ENCODE measurements around the gene MEIKIN. TPM values are rescaled to one million over a fixed set of nuclear protein-coding genes. Genes with fewer than 3 reads are reported as not detected.
"Not testable (repeated sequence)": the region's sequence is repeated elsewhere in the genome, so short reads cannot be mapped to it uniquely, and the experiment has no call there.

MEIKIN gene
- total RNA-seq, 1 experiment from 2014 or later: not detected

DNA sequence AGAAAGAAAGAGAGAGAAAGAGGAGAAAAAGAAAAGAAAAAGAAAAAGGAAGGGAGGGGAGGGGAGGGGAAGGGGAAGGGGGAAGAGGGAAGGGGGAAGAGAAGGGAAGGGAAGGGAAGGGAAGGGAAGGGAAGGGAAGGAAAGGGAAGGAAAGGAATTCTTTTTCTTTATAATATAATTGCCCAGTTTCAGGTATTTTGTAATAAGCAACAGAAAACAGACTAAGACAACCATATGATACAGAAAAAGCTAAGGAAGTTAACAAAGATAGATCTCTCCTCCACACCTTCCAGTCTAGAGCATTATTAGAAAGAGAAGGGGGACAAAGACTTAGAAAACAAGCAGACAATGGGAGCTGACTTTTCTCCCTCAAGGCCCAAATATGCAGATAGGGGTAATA, 31.0 kb downstream of the MEIKIN start:
- H3K4me2 ChIP-seq: no peak overlapping the region
- ChIA-PET CTCF (no interaction called here), POLR2A (ENCODE audit: unreplicated experiment) (no interaction called here)
- intact Hi-C loops (cut with micrococcal nuclease; ENCODE audit: unreplicated experiment): no loop called here
- H4K20me1 ChIP-seq (ENCODE audit: insufficient read depth): no peaks in the 10 kb centered on the region
- no peaks in the 10 kb centered on the region for H3K36me3 ChIP-seq (ENCODE audit: low read depth)
- H3K9me2 ChIP-seq (ENCODE audit: insufficient read depth): no peaks in the 10 kb centered on the region
- no peak overlapping the region for H3K27ac ChIP-seq
- no peaks in the 10 kb centered on the region for H3K9me3 ChIP-seq (ENCODE audit: insufficient read depth, low read depth)
- no peak for DNase-seq
- H2AFZ ChIP-seq: no peak overlapping the region
- no peak for TF ChIP-seq EZH2 (IDR thresholded peaks at IDR 0.05; ENCODE audit: low read depth)
- TF ChIP-seq, protein P1, sequence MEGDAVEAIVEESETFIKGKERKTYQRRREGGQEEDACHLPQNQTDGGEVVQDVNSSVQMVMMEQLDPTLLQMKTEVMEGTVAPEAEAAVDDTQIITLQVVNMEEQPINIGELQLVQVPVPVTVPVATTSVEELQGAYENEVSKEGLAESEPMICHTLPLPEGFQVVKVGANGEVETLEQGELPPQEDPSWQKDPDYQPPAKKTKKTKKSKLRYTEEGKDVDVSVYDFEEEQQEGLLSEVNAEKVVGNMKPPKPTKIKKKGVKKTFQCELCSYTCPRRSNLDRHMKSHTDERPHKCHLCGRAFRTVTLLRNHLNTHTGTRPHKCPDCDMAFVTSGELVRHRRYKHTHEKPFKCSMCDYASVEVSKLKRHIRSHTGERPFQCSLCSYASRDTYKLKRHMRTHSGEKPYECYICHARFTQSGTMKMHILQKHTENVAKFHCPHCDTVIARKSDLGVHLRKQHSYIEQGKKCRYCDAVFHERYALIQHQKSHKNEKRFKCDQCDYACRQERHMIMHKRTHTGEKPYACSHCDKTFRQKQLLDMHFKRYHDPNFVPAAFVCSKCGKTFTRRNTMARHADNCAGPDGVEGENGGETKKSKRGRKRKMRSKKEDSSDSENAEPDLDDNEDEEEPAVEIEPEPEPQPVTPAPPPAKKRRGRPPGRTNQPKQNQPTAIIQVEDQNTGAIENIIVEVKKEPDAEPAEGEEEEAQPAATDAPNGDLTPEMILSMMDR (conservative IDR thresholded peaks at IDR 0.05): no peak
- H3K27me3 ChIP-seq (ENCODE audit: insufficient read depth, low read depth): peaks cover 11% of the 10 kb centered on the region; the same call in 1 of the 2 replicates
- H3K79me2 ChIP-seq (ENCODE audit: low read depth): no peaks in the 10 kb centered on the region
- no peaks in the 10 kb centered on the region for H3K4me1 ChIP-seq (replicated peaks; ENCODE audit: insufficient read depth)
- H3K4me3 ChIP-seq: no peak overlapping the region
- BruUV-seq (replicated peaks): no TSS peak
- no peaks in the 10 kb centered on the region for H3F3A ChIP-seq (ENCODE audit: insufficient read depth, low read depth)

DNA sequence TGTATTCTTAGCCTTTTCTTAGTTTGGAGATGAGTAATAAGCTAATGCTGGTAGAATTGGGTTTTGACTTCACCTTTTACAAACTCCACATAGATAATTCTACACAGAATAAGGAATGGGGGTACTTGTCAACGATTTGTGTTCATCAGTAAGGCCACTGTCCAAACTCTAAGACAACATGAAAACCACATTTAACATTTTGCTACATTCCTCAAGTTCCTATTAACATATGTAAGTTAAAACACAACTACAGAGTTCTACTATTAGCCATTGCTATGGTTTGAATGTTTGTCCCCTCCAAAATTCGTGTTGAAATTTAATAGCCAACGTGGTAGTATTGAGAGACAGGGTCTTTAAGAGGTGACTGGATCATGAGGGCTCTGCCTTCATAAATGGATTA, 31.9 kb downstream of the MEIKIN start:
- Histone ChIP-seq H3K4me3 (no peak overlapping the region), H3F3A (ENCODE audit: insufficient read depth, low read depth) (no peaks in the 10 kb centered on the region), H3K4me2 (no peak overlapping the region), H3K9me2 (ENCODE audit: insufficient read depth) (no peaks in the 10 kb centered on the region), H3K27me3 (ENCODE audit: insufficient read depth, low read depth) (peaks cover 12% of the 10 kb centered on the region; the same call in 1 of the 2 replicates), H3K79me2 (ENCODE audit: low read depth) (no peaks in the 10 kb centered on the region), H3K9me3 (ENCODE audit: insufficient read depth, low read depth) (no peaks in the 10 kb centered on the region), H3K36me3 (ENCODE audit: low read depth) (no peaks in the 10 kb centered on the region), H2AFZ (no peak overlapping the region), H3K4me1 (replicated peaks; ENCODE audit: insufficient read depth) (no peaks in the 10 kb centered on the region), H4K20me1 (ENCODE audit: insufficient read depth) (no peaks in the 10 kb centered on the region), H3K27ac (no peak overlapping the region)
- DNase-seq: no peak
- intact Hi-C loops (cut with micrococcal nuclease; ENCODE audit: unreplicated experiment): no loop called here
- CTCF ChIA-PET: interaction anchor here (0.6 kb wide), 1 partner anchor 127 kb away, joined by 6 read pairs; no protein-coding TSS in a partner anchor
- POLR2A ChIA-PET (ENCODE audit: unreplicated experiment): no interaction called here
- BruUV-seq (replicated peaks): no TSS peak
- no peak for TF ChIP-seq EZH2 (IDR thresholded peaks at IDR 0.05; ENCODE audit: low read depth)
- TF ChIP-seq, protein P1 (conservative IDR thresholded peaks at IDR 0.05): no peak

DNA sequence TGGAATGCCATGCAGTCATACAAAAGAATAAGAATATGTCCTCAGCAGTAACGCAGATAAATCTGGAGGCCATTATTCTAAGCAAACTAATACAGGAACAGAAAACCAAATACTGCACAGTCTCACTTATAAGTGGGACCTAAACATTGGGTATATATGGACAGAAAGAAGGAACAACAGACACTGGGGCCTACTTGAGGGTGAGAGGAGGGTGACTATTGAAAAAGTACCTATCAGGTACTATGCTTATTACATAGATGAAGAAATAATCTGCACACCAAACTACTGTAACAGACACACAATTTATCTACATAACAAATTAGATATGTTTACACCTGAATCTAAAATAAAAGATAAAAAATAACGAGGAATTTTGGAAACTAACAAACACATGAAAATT, 38.8 kb downstream of the MEIKIN start:
- Histone ChIP-seq H3K79me2 (ENCODE audit: low read depth) (no peaks in the 10 kb centered on the region), H3K27ac (no peak overlapping the region), H3K4me1 (replicated peaks; ENCODE audit: insufficient read depth) (no peaks in the 10 kb centered on the region), H2AFZ (no peak overlapping the region), H3K4me2 (no peak overlapping the region), H3K4me3 (no peak overlapping the region), H3K27me3 (ENCODE audit: insufficient read depth, low read depth) (peaks cover 8% of the 10 kb centered on the region; the same call in 1 of the 2 replicates), H3K9me2 (ENCODE audit: insufficient read depth) (0 out of 2 replicates have a peak, but pooled peaks cover 5% of the 10 kb centered on the region), H3K9me3 (ENCODE audit: insufficient read depth, low read depth) (no peaks in the 10 kb centered on the region), H3F3A (ENCODE audit: insufficient read depth, low read depth) (no peaks in the 10 kb centered on the region), H4K20me1 (ENCODE audit: insufficient read depth) (no peaks in the 10 kb centered on the region), H3K36me3 (ENCODE audit: low read depth) (no peaks in the 10 kb centered on the region)
- no peak for TF ChIP-seq EZH2 (IDR thresholded peaks at IDR 0.05; ENCODE audit: low read depth)
- TF ChIP-seq, protein P1 (conservative IDR thresholded peaks at IDR 0.05): no peak
- POLR2A ChIA-PET (ENCODE audit: unreplicated experiment): no interaction called here
- no TSS peak for BruUV-seq (replicated peaks)
- no peak for DNase-seq
- CTCF ChIA-PET: no interaction called here
- intact Hi-C loops (cut with micrococcal nuclease; ENCODE audit: unreplicated experiment): no loop called here

DNA sequence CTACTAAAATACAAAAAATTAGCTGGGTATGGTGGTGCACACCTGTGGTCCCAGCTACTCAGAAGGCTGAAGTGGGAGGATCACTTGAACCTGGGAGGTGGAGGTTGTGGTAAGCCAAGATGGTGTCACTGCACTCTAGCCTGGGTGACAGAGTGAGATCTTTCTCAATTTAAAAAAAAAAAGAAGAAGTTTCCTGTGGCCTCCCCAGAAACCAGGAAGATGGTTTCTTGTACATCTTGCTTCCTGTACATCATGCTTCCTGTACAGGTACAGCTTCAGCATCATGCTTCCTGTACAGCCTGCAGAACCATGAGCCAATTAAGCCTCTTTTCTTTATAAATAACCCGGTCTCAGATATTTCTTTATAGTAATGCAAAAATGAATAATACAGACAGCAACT, 43.2 kb downstream of the MEIKIN start:
- BruUV-seq (replicated peaks); POLR2A ChIA-PET (ENCODE audit: unreplicated experiment); intact Hi-C loops (cut with micrococcal nuclease; ENCODE audit: unreplicated experiment); DNase-seq; H3K4me3 ChIP-seq; H2AFZ ChIP-seq; CTCF ChIA-PET; H4K20me1 ChIP-seq (ENCODE audit: insufficient read depth); H3K36me3 ChIP-seq (ENCODE audit: low read depth); H3K9me2 ChIP-seq (ENCODE audit: insufficient read depth); H3K9me3 ChIP-seq (ENCODE audit: insufficient read depth, low read depth); H3K4me1 ChIP-seq (replicated peaks; ENCODE audit: insufficient read depth); H3K79me2 ChIP-seq (ENCODE audit: low read depth); H3K27ac ChIP-seq; H3K4me2 ChIP-seq; H3F3A ChIP-seq (ENCODE audit: insufficient read depth, low read depth): not testable (repeated sequence)
- peaks cover 23% of the 10 kb centered on the region for H3K27me3 ChIP-seq (ENCODE audit: insufficient read depth, low read depth)

Data from PC-9 (cell line).